ENCODE data around the gene PTCD3.

Gene PTCD3

GRCh38 chr2:86105969-86106945 is at the start of gene PTCD3:
TSS of gene PTCD3 (plus strand) at chr2:86106235. CDS start at chr2:86106248, 13 bp downstream.
- FAIRE-seq (no peak), DNase-seq (ENCODE audit: low spot score) (peak; percentile 94)

DNA sequence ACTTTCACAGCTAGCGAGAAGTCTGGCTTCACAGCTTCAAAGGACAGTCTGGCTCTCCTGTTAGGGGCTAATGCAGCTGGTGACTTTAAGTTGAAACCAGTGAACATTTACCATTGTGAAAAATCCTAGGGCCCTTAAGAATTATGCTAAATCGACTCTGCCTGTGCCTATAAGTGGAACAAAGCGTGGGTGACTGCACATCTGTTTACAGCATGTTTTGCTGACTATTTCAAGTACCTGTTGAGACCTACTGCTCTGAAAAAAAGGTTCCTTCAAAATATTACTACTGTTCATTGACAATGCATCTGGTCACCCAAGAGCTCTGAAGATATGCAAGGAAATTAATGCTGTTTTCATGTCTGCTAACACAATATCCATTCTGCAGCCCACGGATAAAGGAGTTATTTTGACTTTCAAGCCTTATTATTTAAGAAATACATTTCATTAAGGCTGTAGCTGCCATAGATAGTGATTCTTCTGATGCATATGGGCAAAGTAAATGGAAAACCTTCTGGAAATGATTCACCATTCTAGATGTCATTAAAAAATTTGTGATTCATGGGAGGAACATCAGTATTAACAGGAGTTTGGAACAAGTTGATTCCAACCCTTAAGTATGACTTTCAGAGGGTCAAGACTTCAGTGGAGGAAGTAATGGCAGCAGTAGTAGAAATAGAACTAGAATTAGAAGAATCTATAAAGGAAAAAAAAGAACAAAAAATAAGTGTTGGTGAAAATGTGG is 49.3 kb upstream of the PTCD3 start:
- FAIRE-seq, result no peak
- no peak for DNase-seq (ENCODE audit: low spot score)

- DNase-seq (ENCODE audit: low spot score), result no peak
- FAIRE-seq, result no peak
Observed at GRCh38 chr2:86062043-86062442, 44.0 kb upstream of the PTCD3 start.

DNA sequence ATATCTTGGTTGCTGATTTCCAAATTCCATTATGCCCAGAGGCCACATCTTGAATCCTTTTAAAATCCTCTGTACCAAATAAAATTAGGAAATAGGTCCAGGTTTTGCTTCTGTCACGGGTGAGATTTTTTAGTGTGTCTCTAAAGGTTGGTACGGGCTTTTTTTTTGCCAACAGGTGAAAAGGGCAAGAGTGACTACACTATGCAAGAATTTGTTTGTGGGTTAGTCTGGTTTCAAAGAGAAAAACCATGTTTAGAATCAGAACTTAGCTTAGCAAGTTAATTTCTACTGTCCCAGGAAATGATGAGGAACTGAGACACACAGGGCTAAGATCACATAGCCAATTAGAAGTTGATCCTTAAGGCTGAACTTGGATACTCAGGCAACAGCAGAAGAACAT is 42.0 kb upstream of the PTCD3 start:
- FAIRE-seq (no peak), DNase-seq (ENCODE audit: low spot score) (no peak)

DNA sequence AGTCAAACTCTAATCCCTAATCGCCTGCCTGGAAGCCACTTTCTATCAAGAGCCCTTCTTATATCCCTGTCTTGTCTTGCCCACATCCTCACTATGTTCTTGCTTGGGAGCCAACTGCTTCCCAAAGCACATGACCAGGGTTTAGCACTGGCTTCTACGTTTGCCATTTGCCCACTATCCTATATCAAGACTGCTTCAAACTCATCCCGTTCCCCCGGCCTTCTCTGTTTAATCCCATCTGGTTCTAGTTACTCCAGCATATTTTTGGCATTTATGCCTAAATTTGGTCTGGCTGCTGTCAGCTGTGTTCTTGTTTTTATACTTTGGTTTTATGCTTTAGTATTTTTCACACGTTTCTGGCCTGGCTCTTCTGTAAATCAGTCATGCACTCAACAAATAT is 40.5 kb upstream of the PTCD3 start:
- FAIRE-seq, result no peak
- no peak for DNase-seq (ENCODE audit: low spot score)

GRCh38 chr2:86066007-86066578 is 39.9 kb upstream of the PTCD3 start:
- FAIRE-seq, result no peak
- DNase-seq (ENCODE audit: low spot score), result no peak

DNA sequence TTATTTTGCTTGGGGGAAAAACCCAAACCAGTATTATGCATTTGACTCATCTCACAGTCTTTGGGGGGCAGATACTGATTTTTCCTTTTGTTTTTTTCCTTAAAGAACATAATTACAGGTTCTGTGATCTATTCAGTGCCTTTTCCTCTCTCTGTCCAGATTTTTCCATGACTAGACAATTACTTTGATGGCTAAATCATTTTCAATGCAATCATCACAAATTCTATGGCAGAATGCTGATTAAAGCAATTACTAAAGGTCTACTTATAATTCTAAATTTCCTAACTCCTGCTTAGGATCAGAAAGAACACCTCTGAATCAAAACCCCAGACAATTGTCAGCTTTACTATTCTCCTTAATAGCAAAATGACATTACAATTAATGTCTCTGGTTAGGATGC is 39.1 kb upstream of the PTCD3 start:
- no peak for FAIRE-seq
- no peak for DNase-seq (ENCODE audit: low spot score)

GRCh38 chr2:86068136-86068588 is 37.9 kb upstream of the PTCD3 start:
- DNase-seq (ENCODE audit: low spot score) (no peak), FAIRE-seq (no peak)

DNA sequence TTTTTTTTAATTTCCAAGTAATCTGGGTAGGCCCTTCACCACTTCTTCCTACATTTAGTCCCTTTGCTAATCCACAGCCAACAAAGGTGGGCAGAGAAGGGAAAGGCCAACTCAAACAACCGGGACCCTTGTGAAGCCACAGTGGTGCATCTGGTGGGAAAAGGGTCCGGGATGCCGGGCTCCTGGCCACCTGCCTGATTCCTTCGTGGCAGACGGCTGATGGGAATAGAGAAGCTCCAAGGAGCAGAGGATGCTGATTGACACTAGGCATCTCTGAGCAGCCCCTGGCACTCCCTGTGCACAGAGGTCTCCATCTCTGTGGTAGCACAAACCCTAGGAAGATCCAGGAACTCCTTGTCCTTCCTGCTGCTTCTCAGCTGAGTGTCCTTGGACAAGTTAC is 37.4 kb upstream of the PTCD3 start:
- no peak for FAIRE-seq

GRCh38 chr2:86069091-86069685 is 36.8 kb upstream of the PTCD3 start:
- FAIRE-seq (no peak), DNase-seq (ENCODE audit: low spot score) (no peak)

More for the DNA sequence above, 37.4 kb upstream of the PTCD3 start:
- no peak for DNase-seq (ENCODE audit: low spot score)

DNA sequence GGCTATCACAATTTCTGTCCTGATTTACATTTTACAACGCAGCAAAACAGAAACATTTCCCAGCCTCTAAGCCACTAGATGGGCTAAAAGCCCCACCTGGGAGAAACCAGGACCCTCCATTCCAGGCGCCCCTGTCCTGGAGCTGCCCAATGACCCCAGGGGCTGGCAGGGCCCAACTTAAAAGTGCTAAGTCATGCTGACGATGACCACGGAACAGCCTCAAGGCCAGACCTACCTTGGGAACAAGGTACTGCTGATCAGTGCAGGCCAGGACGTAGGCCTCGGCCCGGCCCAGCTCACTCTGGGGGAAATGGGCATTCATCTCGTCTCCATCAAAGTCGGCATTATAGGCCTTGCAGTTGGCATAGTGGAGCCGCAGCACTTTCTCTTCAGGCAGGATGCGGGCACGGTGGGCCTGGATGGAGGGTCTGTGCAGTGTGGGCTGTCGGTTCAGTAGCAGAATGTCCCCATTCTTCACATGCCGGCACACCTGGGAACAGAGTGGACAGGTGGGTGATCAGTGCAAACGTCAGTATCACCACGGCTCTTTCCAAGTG is 36.2 kb upstream of the PTCD3 start:
- FAIRE-seq (no peak), DNase-seq (ENCODE audit: low spot score) (no peak)

DNA sequence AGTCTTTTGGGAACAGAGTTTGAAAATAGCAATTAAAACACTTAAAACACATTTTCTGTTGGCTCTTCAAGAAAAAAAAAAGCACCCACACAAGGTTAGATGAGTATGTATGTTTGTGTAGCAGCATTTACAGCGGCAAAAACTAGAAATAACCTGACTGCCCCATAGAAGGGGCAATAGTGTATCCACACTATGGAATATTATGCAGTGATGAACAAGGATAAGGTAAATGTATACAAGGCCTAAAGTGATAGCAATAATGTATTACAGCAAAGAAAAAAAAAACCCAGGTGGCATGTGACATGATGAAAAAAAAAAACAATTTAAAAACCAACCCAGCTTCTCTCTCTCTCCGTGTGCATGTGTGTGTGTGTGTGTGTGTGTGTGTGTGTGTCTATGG is 35.2 kb upstream of the PTCD3 start:
- FAIRE-seq (no peak), DNase-seq (ENCODE audit: low spot score) (no peak)

GRCh38 chr2:86072271-86072858 is 33.7 kb upstream of the PTCD3 start:
- FAIRE-seq (no peak), DNase-seq (ENCODE audit: low spot score) (no peak)

GRCh38 chr2:86073225-86073624 is 32.8 kb upstream of the PTCD3 start:
- DNase-seq (ENCODE audit: low spot score) (no peak), FAIRE-seq (no peak)

- DNase-seq (ENCODE audit: low spot score), result no peak
- FAIRE-seq, result no peak
Observed at GRCh38 chr2:86074256-86074655, 31.8 kb upstream of the PTCD3 start.

DNA sequence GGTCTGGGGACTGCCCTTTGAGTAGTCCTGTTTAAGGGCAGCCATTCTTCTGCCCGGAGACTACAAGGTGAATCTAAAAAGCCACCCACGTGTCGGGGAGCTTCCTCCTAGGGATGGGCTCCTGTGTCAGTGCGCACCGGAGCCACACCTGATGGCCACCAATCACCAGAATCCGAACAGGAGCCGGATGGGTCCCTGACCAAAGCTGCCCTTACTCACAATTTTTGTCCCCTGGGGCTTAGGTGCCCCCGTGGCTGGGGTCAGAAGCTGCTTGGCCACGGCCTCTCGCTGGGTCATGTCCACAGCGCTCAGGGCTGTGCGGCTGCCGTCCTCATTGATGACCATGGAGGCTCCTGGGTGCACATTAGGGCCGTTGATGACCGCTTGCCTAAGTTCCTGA is 31.2 kb upstream of the PTCD3 start:
- DNase-seq (ENCODE audit: low spot score), result no peak
- no peak for FAIRE-seq

- FAIRE-seq (no peak), DNase-seq (ENCODE audit: low spot score) (no peak)
Observed at GRCh38 chr2:86075886-86076285, 30.1 kb upstream of the PTCD3 start.

- no peak for FAIRE-seq
- no peak for DNase-seq (ENCODE audit: low spot score)
Observed at GRCh38 chr2:86078774-86079545, 27.1 kb upstream of the PTCD3 start.

GRCh38 chr2:86079981-86080911 is 25.8 kb upstream of the PTCD3 start:
- DNase-seq (ENCODE audit: low spot score) (peak; percentile 54), FAIRE-seq (no peak)

All from urothelium cell line (cell line).